ENCODE measurements around the gene HDAC7.
"Not testable (repeated sequence)": the region's sequence is repeated elsewhere in the genome, so short reads cannot be mapped to it uniquely, and the experiment has no call there.

Gene HDAC7

DNA sequence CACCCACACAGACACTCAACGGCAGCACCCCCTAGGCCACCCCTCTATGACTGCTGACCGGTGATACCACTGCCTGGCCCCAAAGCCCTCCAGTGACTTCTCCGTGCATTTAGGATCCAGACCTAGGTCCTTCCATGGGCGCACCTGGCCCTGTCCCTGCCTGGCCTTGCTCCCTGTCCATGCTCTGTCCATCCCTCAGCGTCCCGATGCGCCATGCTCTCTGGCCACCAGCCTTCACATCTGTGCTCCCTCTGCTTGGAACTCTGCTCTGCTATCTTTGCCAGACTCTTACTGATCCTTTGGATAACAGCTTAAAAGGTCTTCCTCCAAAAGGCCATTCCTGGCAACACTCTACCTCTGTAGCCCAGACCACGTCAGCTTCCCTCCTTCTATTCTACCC, 25.4 kb upstream of the HDAC7 start:
- H3K79me2 ChIP-seq: no peaks in the 10 kb centered on the region
- H3K9ac ChIP-seq: no peak overlapping the region
- no peak overlapping the region for H3K4me3 ChIP-seq (ENCODE audit: low read depth, low read length)
- no peaks in the 10 kb centered on the region for H3K27me3 ChIP-seq (ENCODE audit: control insufficient read depth, insufficient read depth, low read length)
- no peak overlapping the region for H3K4me2 ChIP-seq (ENCODE audit: low read length)
- TF ChIP-seq, protein P1, sequence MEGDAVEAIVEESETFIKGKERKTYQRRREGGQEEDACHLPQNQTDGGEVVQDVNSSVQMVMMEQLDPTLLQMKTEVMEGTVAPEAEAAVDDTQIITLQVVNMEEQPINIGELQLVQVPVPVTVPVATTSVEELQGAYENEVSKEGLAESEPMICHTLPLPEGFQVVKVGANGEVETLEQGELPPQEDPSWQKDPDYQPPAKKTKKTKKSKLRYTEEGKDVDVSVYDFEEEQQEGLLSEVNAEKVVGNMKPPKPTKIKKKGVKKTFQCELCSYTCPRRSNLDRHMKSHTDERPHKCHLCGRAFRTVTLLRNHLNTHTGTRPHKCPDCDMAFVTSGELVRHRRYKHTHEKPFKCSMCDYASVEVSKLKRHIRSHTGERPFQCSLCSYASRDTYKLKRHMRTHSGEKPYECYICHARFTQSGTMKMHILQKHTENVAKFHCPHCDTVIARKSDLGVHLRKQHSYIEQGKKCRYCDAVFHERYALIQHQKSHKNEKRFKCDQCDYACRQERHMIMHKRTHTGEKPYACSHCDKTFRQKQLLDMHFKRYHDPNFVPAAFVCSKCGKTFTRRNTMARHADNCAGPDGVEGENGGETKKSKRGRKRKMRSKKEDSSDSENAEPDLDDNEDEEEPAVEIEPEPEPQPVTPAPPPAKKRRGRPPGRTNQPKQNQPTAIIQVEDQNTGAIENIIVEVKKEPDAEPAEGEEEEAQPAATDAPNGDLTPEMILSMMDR (IDR thresholded peaks at IDR 0.05): no peak
- H3K27ac ChIP-seq: no peak overlapping the region
- H3K9me3 ChIP-seq (ENCODE audit: control insufficient read depth, low read length): no peaks in the 10 kb centered on the region
- H3K4me1 ChIP-seq: peaks cover 11% of the 10 kb centered on the region
- no peaks in the 10 kb centered on the region for H3K36me3 ChIP-seq (ENCODE audit: control insufficient read depth, insufficient read depth, low read length)
- no peak overlapping the region for H2AFZ ChIP-seq

DNA sequence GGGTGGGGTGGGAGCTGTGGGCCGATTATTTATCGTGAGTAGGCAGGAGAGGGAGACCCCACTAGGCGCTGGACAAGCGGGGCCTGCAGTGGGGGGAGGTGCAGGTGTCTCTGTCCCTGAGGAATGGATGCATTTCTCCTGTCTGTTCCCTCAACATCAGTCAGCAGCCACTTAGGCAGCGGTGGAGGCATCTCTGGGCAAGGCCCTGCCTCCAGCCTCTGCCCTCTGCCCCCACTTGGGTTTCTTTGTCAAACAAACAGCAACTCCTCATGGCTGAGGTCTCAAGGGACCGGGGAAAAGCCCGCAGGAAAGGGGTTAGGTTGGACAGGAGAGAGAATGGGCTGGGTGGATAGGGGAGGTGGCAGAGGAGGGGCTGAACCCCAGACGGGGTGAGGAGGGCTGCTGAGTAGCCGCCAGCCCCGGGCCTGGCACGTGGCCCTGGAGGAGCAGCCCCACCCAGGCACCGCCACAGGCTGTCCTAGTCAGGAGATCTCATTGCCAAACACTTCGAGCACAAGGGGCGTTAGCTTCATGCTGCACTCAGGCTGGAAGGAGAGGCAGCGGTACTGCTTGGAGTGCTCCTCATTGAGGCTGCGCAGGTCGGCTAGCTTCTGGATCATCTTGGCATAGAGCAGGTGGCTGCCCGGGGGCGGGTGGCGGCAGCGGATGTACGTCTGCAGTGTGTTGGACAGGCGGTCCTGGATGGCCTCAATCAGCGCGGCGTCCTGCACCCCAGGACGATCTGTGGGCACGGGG, 24.7 kb upstream of the HDAC7 start:
- no peak overlapping the region for H3K9ac ChIP-seq
- TF ChIP-seq, protein P1 (IDR thresholded peaks at IDR 0.05): no peak
- H3K27ac ChIP-seq: no peak overlapping the region

DNA sequence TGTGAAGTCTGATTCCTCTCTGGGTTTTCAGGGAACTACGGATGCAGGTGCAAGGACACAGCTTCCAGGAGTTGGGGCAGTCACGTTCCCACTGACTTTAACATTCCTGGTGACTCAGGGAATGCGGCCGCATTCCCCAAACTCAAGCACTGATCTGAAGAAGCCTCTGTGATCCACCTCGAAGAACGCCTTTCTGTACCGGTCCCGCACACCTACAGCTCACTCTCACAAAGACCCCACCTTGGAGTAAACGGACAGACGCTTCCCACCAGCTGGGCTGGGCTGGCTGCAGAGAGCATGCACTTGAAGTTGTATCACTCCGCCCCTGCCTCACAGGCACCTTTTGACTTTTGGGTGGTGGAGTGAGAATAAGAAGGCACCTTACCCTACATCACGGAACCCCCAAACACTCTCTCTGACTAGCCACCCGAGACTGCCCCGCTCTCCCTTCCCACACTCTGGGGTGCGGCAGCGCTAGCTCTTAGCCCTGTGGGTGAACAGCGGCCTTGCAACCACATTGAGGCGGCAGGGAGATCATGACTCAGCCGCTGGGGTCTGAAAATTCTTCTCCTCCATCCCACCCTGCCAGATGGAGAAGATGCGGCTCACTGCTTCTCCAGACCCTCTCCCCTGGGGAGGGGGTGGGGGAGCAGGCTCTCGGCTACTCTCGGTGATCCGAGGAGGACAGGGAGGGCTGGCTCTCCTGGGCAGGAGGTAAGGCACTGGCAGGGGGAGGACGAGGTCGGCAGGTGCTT, 23.7 kb upstream of the HDAC7 start:
- Histone ChIP-seq H3K9ac (no peak overlapping the region), H3K4me3 (ENCODE audit: low read depth, low read length) (no peak overlapping the region), H3K27me3 (ENCODE audit: control insufficient read depth, insufficient read depth, low read length) (no peaks in the 10 kb centered on the region), H3K79me2 (no peaks in the 10 kb centered on the region), H2AFZ (no peak overlapping the region), H3K36me3 (ENCODE audit: control insufficient read depth, insufficient read depth, low read length) (no peaks in the 10 kb centered on the region), H3K4me1 (peaks cover 22% of the 10 kb centered on the region), H3K9me3 (ENCODE audit: control insufficient read depth, low read length) (no peaks in the 10 kb centered on the region), H3K4me2 (ENCODE audit: low read length) (no peak overlapping the region), H3K27ac (no peak overlapping the region)
- TF ChIP-seq, protein P1 (IDR thresholded peaks at IDR 0.05): no peak

More for the DNA sequence above, 24.7 kb upstream of the HDAC7 start:
- Histone ChIP-seq H3K27me3 (ENCODE audit: control insufficient read depth, insufficient read depth, low read length) (no peaks in the 10 kb centered on the region), H3K79me2 (no peaks in the 10 kb centered on the region), H3K4me2 (ENCODE audit: low read length) (no peak overlapping the region), H3K4me1 (peaks cover 14% of the 10 kb centered on the region), H2AFZ (no peak overlapping the region), H3K9me3 (ENCODE audit: control insufficient read depth, low read length) (no peaks in the 10 kb centered on the region), H3K4me3 (ENCODE audit: low read depth, low read length) (no peak overlapping the region), H3K36me3 (ENCODE audit: control insufficient read depth, insufficient read depth, low read length) (no peaks in the 10 kb centered on the region)

DNA sequence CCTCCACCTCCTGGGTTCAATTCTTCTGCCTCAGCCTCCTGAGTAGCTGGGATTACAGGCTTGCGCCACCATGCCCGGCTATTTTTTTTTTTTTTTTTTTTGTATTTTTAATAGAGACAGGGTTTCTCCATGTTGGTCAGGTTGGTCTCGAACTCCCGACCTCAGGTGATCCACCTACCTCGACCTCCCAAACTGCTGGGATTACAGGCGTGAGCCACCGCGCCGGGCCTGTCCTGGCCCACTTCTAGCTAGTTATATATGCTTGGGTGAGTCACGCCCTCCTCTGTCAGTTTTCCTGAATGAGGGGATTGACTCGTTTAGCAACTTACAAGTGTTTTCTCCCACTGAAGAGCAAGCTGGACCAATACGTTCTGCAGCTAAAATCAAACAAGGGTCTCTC, 22.8 kb upstream of the HDAC7 start:
- H3K9me3 ChIP-seq (ENCODE audit: control insufficient read depth, low read length); H3K4me2 ChIP-seq (ENCODE audit: low read length); H3K27me3 ChIP-seq (ENCODE audit: control insufficient read depth, insufficient read depth, low read length); H2AFZ ChIP-seq; H3K4me3 ChIP-seq (ENCODE audit: low read depth, low read length); H3K27ac ChIP-seq; H3K79me2 ChIP-seq; H3K9ac ChIP-seq; H3K36me3 ChIP-seq (ENCODE audit: control insufficient read depth, insufficient read depth, low read length): not testable (repeated sequence)
- H3K4me1 ChIP-seq: peaks cover 22% of the 10 kb centered on the region

DNA sequence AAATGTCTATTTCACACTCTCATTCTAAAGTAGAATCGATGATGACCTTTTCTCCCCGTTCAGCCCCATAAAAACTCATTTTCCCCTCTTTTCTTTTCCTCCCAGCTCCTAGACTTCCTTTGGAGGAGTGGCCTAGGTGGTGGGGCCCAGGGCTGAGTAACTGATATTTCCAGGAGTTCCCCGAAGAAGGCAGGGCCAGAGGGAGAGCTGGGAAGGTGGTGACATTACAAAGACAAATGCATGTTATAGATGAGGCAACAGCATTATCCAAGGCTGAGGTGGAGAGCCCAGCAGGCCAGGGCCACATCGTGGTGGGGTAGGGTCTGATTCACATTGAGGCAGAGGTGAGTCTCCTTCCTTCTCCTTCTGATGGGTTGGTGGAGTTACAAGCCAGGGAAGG, 22.2 kb upstream of the HDAC7 start:
- Histone ChIP-seq H3K9me3 (ENCODE audit: control insufficient read depth, low read length) (no peaks in the 10 kb centered on the region), H3K36me3 (ENCODE audit: control insufficient read depth, insufficient read depth, low read length) (no peaks in the 10 kb centered on the region), H2AFZ (no peak overlapping the region), H3K27me3 (ENCODE audit: control insufficient read depth, insufficient read depth, low read length) (no peaks in the 10 kb centered on the region), H3K4me3 (ENCODE audit: low read depth, low read length) (no peak overlapping the region), H3K79me2 (no peaks in the 10 kb centered on the region), H3K27ac (no peak overlapping the region), H3K4me2 (ENCODE audit: low read length) (no peak overlapping the region), H3K9ac (no peak overlapping the region), H3K4me1 (peaks cover 25% of the 10 kb centered on the region)
- TF ChIP-seq, protein P1 (IDR thresholded peaks at IDR 0.05): no peak

All from parathyroid adenoma (tissue), 2 donors.